SK-N-SH treated with all-trans-retinoic acid at 6 μM for 48 hours (cell line): ENCODE measurements around the gene PRKACA.

Experiments used
- ARNTL ChIP-seq: fragments of 450-650 bp; formaldehyde crosslinking; IDR thresholded peaks from 2 replicates; pipeline ENCODE4 v1.5.0; 2020; ENCODE audit warnings: low read depth, mild to moderate bottlenecking, moderate library complexity, borderline replicate concordance
- CREB5 ChIP-seq: fragments of 250-450 bp; sonication (Bioruptor Pico); IDR thresholded peaks from 2 replicates; pipeline ENCODE4 v1.5.1; 2020; ENCODE audit warnings: low read depth, mild to moderate bottlenecking, moderate library complexity
- CSDC2 ChIP-seq: fragments of 250-450 bp; sonication (Bioruptor Pico); IDR thresholded peaks from 2 replicates; pipeline ENCODE4 v1.5.0; 2020; ENCODE audit warnings: mild to moderate bottlenecking, moderate library complexity
- ESRRG ChIP-seq: fragments of 250-450 bp; sonication (Bioruptor Pico); IDR thresholded peaks from 2 replicates; pipeline ENCODE4 v1.6.1; 2021; ENCODE audit warnings: mild to moderate bottlenecking
- GLIS3 ChIP-seq: fragments of 250-450 bp; sonication (Bioruptor Pico); IDR thresholded peaks from 2 replicates; pipeline ENCODE4 v1.5.0; 2020; ENCODE audit warnings: mild to moderate bottlenecking, moderate library complexity
- ISL1 ChIP-seq: fragments of 250-450 bp; sonication (Bioruptor Pico); IDR thresholded peaks from 2 replicates; pipeline ENCODE4 v2.1.2; 2022; ENCODE audit warnings: mild to moderate bottlenecking, moderate library complexity
- PATZ1 ChIP-seq: fragments of 250-450 bp; sonication (Bioruptor Pico); IDR thresholded peaks from 2 replicates; pipeline ENCODE4 v1.8.0; 2020; ENCODE audit warnings: mild to moderate bottlenecking, moderate library complexity, borderline replicate concordance
- POU6F1 ChIP-seq: fragments of 250-450 bp; sonication (Bioruptor Pico); IDR thresholded peaks from 2 replicates; pipeline ENCODE4 v1.8.0; 2021; ENCODE audit warnings: low read depth, mild to moderate bottlenecking, moderate library complexity, borderline replicate concordance
- TCF4 ChIP-seq: fragments of 250-450 bp; sonication (Bioruptor Pico); IDR thresholded peaks from 2 replicates; pipeline ENCODE4 v1.8.0; 2021; ENCODE audit warnings: mild to moderate bottlenecking, moderate library complexity, borderline replicate concordance
- ZFP30 ChIP-seq: fragments of 450-650 bp; formaldehyde crosslinking; IDR thresholded peaks from 2 replicates; pipeline ENCODE4 v1.5.0; 2022; ENCODE audit warnings: mild to moderate bottlenecking, moderate library complexity
- ZNF70 ChIP-seq: fragments of 450-650 bp; formaldehyde crosslinking; IDR thresholded peaks from 2 replicates; pipeline ENCODE4 v1.5.0; 2020; ENCODE audit warnings: mild to moderate bottlenecking, moderate library complexity
- ZNF8 ChIP-seq: fragments of 450-650 bp; formaldehyde crosslinking; IDR thresholded peaks from 2 replicates; pipeline ENCODE4 v1.5.0; 2020; ENCODE audit warnings: mild to moderate bottlenecking, moderate library complexity

- TF ChIP-seq ISL1 (CRISPR knock-in tag) (no peak), CSDC2 (CRISPR knock-in tag) (no peak), GLIS3 (CRISPR knock-in tag) (no peak), ZNF8 (no peak), ZFP30 (CRISPR knock-in tag) (no peak), CREB5 (CRISPR knock-in tag) (no peak), POU6F1 (CRISPR knock-in tag) (no peak), PATZ1 (CRISPR knock-in tag) (no peak), ESRRG (no peak), TCF4 (CRISPR knock-in tag) (no peak), ZNF70 (no peak), ARNTL (no peak)
Measured at GRCh38 chr19:14127176-14127575, 9.6 kb upstream of the PRKACA start.
